Gastroesophageal sphincter (tissue), 3 donors: ENCODE results near the gene ADAMTS9.

Experiments
- CTCF ChIP-seq, 4 experiments: fragments of 200-600 bp in 2 of 4; fragments of 450-650 bp in 2 of 4; sonication (generic) in 1 of 4; IDR thresholded peaks; one replicate each; pipeline ENCODE4 v1.5.1; 2017 to 2019; ENCODE audit warnings: antibody characterized with exemption in 4 of 4, mild to moderate bottlenecking in 2 of 4, moderate library complexity in 2 of 4
- POLR2A ChIP-seq, 2 donors: fragments of 450-650 bp; IDR thresholded peaks; one replicate each; pipeline ENCODE4 v1.6.1; 2017; ENCODE audit warnings: antibody characterized with exemption in 2 of 2, mild to moderate bottlenecking in 2 of 2, moderate library complexity in 1 of 2
- POLR2AphosphoS5 ChIP-seq: sonication (generic); formaldehyde crosslinking; IDR thresholded peaks from one replicate; pipeline ENCODE4 v1.6.1; 2017; ENCODE audit warnings: antibody characterized with exemption

GRCh38 chr3:64668582-64669510 lies 19.0 kb downstream of the ADAMTS9 start:
- TF ChIP-seq POLR2A (IDR thresholded peaks at IDR 0.05) (no peak), CTCF (IDR thresholded peaks at IDR 0.05) (no peak), POLR2AphosphoS5 (no peak)
